GM19463 (cell line): Measurements from ENCODE around the gene CARD9.
"Not testable (repeated sequence)": the region's sequence is repeated elsewhere in the genome, so short reads cannot be mapped to it uniquely, and the experiment has no call there.

Source experiments
- ATAC-seq: cut with Tn5 transposase; IDR thresholded peaks from one replicate; pipeline ENCODE4 v1.9.1; 2021; ENCODE audit warnings: mild to moderate bottlenecking, moderate library complexity; ENCODE audit not compliant: unreplicated experiment

The CARD9 gene

GRCh38 chr9:136326061-136326760 lies 47.3 kb downstream of the CARD9 start:
- no peak for ATAC-seq

GRCh38 chr9:136325358-136325757 lies 48.1 kb downstream of the CARD9 start:
- ATAC-seq, result no peak

DNA sequence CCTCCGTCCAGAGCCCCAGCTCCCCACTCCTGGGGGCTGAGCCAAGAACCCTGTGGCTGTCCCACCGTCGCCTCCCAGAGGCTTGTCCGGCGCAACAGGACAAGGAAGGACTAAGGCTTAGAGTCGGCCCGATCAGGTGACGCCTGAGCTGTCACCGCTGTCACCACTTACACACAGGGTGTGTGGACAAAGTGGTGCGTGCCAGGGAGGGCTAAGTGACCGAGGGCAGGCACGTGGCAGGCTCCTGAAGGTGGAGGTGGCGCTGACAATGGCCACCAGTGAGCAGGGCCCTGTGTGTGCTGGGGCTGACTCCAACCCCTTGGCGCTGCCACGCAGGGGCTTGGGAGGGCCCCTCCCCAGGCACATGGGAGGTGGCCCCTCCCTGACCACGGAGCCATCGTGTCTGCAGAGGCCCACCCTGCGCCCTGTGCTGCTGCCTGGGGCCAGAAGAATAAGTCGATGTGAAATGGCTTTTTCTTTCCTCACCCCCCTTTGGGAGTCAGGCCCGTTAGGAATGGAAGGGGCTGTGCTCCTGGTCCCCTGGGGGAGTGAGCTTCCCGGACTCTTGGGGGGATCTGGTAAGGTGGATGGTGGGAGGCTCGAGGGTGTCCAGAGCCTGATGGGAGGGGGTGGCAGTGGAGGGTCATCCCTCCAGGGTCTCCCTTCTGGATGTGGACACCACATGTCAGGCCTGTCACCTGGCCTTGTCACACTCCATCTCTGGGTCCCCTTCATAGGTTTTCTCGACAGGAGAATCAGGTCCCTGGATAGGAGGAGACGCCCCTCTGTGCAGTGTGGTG lies 48.8 kb downstream of the CARD9 start:
- no peak for ATAC-seq

- no peak for ATAC-seq
Observed at GRCh38 chr9:136323371-136323789, 50.1 kb downstream of the CARD9 start.

GRCh38 chr9:136322756-136323330 lies 50.6 kb downstream of the CARD9 start:
- ATAC-seq, result no peak

GRCh38 chr9:136321561-136321960 lies 51.9 kb downstream of the CARD9 start:
- ATAC-seq, result no peak

DNA sequence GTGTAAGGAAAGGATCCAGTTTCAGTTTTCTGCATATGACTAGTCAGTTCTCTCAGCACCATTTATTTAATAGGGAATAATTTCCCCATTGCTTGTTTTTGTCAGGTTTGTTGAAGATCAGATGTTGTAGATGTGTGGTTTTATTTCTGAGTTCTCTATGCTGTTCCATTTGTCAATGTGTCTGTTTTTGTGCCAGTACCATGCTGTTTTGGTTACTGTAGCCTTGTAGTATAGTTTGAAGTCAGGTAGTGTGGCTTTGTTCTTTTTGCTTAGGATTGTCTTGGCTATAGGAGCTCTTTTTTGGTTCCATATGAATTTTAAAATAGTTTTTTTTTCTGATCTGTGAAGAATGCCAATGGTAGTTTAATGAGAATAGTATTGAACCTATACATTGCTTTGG lies 52.5 kb downstream of the CARD9 start:
- not testable (repeated sequence) for ATAC-seq

- ATAC-seq, result not testable (repeated sequence)
Observed at GRCh38 chr9:136319955-136320354, 53.5 kb downstream of the CARD9 start.

DNA sequence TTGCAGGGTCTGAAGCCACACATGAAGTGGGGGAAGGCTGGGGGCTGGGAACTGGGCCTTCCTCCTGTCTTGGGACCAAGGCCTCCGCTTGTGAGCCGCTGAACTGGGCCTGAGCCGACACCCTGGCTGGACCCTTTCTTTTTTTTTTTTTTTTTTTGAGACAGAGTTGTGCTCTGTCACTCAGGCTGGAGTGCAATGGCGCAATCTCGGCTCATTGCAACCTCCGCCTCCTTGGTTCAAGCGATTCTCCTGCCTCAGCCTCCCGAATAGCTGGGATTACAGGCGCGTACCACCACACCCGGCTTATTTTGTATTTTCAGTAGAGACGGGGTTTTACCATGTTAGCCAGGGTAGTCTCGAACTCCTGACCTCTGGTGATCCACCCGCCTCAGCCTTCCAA lies 54.2 kb downstream of the CARD9 start:
- not testable (repeated sequence) for ATAC-seq

DNA sequence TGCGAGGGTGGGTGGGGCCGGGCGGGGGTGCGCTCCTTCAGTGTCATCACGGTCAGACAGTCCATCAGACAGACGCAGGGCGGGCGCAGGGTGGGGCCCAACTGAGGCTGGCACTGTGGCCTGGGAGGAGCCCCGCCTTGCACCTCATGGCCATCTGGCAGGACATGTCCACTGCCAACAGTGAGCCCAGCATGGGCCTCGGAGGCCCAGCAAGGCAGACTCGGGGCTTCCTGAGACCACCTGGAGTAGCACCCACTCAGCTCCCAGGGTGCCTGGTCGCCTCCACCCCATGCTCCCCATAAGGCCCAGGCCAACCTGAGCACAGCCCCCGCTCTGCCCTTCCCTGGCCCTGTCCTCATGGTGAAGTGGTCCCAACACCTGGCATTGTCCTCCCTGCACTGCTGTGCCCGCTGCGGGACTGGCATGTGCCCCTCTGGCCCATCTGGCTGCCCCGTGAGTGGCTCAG lies 54.7 kb downstream of the CARD9 start:
- ATAC-seq, result no peak

- ATAC-seq, result no peak
Observed at GRCh38 chr9:136318111-136318775, 55.2 kb downstream of the CARD9 start.

DNA sequence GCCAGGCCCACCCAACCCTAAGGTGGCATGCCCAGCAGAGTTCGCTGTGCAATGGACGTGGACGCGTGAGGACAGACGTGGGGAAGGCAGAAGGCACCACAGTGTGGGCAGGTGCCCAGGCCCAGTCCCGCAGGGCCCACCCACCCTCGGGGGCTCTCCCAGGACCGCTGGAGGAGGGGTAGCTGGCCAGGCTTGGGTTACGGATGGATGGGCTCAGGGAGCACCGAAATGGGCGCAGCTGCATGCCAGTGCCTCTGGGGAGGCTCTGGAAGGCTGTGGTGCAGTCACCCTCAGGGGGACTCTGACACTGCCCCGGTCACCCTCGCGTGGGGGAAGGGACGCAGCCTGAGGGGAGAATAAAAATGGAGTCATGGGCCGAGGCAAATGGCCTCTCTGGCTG lies 55.8 kb downstream of the CARD9 start:
- ATAC-seq, result no peak

GRCh38 chr9:136316896-136317676 lies 56.4 kb downstream of the CARD9 start:
- no peak for ATAC-seq

DNA sequence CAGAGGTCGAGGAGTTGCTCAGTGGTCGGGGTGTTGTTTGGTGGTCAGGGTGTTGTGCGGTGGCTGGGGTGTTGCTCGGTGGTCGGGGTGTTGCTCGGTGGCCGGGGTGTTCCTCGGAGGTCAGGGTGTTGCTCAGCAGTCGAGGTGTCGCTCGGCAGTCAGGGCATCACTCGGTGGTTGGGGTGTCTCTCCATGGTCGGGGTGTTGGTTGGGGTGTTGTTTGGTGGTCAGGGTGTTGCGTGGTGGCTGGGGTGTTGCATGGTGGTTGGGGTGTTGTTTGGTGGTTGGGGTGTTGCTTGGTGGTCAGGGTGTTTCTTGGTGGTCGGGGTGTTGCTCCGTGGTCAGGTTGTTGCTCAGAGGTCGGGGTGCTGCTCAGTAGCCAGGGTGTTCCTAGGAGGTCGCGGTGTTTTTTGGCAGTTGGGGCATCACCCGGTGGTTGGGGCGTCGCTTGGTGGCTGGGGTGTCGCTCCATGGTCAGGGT lies 57.2 kb downstream of the CARD9 start:
- ATAC-seq, result no peak

DNA sequence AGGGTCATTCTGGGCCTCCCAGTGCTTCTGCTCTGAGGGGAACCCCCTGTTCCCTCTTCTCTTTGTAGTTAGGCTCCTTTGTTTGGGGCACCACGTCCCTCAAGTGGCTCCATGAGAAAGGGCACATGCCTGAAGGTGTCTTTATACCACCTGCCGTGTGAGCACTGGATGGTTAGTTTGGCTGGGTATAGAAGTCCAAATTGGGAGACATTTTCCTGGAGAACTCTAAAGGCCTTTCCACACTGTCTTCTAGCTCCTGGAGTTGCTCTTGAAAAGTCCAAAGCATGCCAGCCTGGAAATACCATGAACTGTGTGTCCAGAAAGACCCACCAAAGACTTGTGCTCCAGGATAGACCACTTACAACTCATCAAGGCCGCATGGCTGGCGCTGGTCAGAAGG lies 58.5 kb downstream of the CARD9 start:
- no peak for ATAC-seq

DNA sequence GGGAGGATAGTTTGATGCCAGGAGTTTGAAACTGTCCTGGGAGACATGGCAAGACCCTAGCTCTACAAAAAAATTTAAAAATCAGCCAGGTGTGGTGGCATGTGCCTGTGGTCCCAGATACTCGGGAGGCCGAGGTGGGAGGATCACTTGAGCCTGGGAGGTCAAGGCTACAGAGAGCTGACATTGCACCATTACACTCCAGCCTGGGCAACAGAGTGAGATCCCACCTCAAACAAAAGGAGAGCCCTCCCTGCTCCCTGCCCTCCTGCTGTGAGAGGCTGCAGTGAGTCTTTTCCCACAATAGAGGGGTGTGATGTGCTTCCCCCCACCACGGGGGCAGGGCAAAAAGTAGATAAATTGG lies 59.4 kb downstream of the CARD9 start:
- no peak for ATAC-seq
